HG02938 (cell line): Measurements from ENCODE around the gene WNK2.
"Not testable (repeated sequence)": the region's sequence is repeated elsewhere in the genome, so short reads cannot be mapped to it uniquely, and the experiment has no call there.

Experiments
- ATAC-seq: cut with Tn5 transposase; IDR thresholded peaks from one replicate; pipeline ENCODE4 v1.9.1; 2021; ENCODE audit warnings: mild to moderate bottlenecking, moderate library complexity; ENCODE audit not compliant: unreplicated experiment

Gene WNK2

DNA sequence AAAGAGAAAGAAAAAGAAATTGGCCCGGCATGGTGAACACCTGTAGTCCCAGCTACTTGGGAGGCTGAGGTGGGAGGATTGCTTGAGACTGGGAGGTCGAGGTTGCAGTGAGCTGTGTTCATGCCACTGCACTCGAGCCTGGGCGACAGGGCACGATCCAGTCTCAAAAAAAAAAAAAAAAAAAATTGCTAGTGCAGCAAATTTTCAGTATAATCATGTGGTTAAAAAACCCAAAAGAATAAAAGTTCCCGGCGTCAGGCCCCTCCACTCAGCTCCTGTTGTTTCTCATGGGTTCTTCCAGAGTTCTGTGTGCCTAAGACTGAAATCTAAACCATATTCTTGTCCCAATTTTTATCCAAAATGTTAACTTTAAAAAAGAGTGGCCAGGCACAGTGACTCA lies 49.1 kb downstream of the WNK2 start:
- ATAC-seq, result no peak

GRCh38 chr9:93234600-93234999 lies 50.7 kb downstream of the WNK2 start:
- no peak for ATAC-seq

DNA sequence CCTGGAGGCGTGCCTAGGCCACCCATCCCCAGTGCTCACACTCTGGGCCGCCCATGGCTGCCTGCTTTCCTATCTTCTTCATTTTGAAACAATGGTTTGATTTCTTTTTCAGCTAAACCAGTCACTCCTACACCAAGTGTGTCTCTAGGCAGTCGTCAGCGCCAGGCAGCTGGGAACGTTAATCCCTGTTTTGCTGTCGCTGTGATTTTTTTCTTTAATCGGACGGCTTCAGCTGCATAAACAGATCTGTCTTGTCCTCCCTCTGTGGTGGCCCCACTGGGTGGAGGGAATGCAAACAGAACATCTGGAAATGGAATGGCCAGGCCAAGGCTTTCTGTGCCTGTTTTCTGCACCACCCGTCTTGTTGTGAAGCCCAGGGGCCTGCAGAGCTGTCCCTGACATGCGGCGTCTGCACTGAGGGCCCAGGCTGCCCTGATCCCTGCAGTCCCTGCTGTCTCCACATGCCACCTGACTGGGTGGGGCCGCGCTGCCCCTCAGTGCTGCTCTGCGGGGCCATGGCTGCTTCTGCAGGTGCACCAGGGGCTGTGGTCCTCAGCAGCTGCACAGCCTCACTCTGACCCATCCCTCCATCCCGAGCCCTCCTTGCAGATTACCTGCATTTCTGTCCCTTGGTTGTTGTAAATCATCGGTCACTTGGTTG lies 51.5 kb downstream of the WNK2 start:
- no peak for ATAC-seq

DNA sequence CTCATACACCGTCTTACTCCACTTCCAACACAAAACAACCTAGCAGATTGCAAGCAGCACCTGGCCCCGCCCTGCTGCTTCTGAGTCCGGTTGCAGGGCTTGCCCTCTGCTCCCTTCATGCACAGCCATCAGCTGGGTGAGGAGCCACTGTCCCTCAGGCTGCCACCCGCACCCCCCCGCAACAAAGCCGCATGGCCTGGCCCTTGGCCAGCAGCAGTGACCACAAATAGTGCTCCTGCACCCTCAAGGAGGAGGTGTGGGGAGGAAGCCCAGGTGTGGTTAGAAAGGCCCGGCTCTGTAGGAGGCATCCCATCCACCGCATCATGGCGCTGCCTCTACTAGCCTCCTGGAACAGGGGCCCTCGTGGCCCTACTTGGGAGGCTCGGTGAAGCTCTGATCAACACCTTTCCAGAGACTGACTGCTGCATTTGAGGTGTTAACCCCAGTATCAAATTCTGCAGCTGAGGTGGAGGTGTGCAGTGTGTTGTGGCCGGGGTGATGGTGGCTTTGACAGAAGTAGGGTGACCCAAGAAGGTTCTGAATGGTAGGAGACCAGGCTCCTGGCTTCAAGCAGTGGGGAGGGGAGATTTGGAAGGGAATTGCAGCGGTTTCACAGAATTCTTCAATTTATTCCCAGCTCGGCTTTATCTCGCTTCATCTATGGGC lies 52.7 kb downstream of the WNK2 start:
- ATAC-seq, result no peak

DNA sequence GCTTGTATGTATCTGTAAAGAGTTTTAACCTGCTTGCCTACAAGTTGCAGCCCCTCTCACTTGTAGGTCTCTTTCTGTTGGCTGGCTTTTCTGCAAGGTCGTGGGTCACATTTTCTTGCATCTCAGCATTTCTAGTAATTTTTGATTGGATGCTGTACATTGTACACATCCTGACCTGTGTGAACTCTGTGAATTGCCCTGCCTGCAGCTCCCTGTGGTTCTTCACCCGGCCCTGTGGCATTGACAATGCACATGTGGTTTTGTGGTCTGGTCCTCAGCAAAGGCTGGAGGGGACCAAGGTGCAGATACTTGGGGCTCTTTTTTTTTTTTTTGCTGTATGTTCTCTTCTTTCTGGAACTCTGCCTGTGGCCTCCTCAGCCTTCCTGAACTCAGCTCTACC lies 53.6 kb downstream of the WNK2 start:
- ATAC-seq, result no peak

- ATAC-seq, result no peak
These were observed 55.3 kb downstream of the WNK2 start for GRCh38 chr9:93238953-93239925.

DNA sequence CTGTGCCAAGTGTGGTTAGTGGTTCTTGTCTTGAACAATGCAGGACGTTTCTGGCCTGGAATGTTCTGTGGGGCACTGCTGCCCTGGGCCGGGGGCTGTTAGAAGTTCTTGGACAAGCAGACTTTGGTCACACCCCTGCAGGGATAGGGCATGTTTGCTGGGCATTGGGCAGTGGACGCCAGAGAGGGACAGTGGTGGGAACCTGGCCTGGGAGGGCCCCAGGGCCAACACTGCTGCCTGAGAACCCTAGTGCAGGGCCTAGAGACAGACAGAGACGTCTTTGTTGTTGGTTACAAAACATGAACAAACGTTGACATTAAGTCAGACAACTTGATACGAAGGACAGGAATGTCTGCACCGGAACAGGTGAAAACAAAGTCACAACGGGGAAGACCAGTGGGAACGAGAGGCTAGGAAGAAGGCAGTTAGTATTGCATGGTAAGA lies 57.0 kb downstream of the WNK2 start:
- ATAC-seq, result no peak

DNA sequence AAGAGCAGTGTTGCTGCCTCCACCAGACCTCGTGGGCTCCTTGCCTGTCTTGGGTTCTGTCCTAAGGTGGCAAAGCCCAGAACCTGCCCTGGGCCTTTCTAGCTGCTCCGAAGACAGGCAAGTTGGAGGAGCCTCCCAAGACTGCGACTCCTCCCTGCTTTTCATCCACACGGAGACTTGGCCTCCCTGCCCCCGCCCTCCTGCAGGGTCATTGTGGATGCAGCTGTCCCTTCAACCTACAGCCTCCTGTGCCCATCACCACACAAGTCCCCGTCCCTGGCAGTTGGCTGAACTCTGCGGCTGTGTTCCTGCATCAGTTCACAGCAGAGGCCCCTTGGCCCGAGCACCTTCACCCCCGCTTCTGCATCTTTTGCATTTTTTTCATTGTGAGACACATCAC lies 59.2 kb downstream of the WNK2 start:
- no peak for ATAC-seq

GRCh38 chr9:93244101-93244500 lies 60.2 kb downstream of the WNK2 start:
- no peak for ATAC-seq

- ATAC-seq, result no peak
These were observed 60.8 kb downstream of the WNK2 start for GRCh38 chr9:93244510-93245436.

DNA sequence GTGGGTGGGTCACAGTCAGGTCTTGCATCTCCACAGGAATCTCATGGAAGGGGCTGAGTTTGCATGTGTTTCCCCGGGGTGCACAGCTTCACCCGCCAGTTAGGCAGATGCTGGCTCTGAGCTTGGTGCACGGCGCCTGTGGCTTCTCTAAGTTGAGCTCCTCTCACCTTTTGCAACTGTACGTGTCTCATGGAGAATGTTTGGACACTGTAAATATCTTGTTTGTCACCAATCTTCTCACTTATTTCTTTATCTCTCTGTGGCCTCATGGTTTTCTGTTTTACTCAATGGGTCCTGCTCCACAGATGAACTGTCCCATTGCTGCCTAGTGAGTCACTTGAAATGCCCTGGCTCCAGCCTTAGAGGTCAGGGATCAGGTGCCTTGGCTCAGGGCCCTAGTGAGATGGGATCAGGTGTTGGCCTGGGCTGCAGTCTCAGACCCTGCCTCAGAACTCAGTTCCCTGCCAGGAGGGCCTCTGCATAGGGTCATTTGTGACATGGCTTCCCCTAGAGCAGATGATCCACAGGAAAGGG lies 61.6 kb downstream of the WNK2 start:
- ATAC-seq, result no peak

GRCh38 chr9:93246111-93246510 lies 62.2 kb downstream of the WNK2 start:
- ATAC-seq, result no peak

DNA sequence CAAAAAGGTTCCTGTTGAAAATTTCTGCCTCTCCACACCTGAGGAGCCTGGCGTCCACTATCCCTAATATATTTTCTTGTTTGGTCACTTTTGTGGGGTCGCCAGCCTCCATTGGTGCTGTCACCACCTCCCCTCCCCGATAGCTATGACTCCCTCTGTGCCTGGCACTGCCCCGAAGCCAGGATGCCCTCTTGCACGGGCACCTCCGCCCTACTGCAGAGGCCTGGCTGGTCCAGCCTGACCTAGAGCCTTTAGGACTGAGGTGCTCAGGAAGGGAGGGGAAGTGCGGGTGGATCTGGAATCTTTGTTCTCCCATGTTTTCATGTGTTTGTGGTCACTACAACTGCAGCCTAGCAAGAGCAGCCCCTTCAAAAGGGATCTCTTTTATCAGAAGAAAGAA lies 62.6 kb downstream of the WNK2 start:
- no peak for ATAC-seq

- no peak for ATAC-seq
These were observed 63.3 kb downstream of the WNK2 start for GRCh38 chr9:93247099-93247865.

DNA sequence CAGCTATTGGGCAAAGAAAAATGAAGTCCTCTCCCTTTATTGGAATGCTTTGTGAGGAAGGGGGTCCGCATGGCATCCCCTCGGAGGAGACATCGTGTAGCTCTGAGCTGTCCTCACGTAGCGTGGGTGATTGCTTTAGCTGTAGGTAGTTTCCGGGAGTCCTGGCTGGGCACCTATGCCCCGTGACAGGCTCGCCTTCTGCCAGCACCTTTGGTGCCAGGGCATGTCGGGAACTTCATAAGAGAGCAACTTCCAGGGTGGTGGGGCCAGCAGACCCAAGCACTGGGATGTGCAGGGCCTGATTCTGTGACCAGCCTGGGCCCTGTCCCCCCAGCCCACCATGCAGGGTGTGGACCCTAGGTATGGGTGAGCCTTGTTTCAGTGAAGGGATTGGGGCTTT lies 64.0 kb downstream of the WNK2 start:
- ATAC-seq, result no peak

DNA sequence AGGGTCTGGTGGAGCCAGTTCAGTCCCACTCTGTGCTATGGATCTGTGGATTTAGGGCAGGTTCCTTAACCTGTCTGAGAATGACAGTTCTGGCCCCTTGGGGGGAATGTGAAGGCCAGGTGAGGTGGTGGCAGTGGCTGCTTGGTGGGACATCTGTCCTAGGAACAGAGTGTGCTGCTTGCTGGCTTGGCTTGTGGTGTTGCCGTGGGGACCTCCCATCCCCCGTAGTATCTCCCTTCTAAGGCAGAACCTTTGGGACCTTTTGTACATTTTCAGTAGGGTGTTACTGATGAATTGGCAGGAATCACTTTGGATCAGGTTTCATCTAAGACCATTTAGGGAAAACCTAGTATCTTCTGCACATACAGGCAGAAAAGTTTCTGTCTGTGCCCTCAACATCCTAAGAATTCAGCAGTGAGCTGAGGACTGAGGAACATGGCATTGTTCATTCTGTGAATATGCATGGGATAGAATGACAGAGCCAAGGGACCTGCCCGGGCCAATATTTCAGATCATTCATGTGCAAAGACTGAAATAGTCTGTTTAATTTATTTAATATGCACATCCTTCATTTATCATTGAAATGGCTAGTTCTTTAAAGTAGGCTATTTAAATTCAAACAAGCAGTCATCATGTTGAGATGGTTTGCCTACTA lies 64.6 kb downstream of the WNK2 start:
- no peak for ATAC-seq

- no peak for ATAC-seq
These were observed 66.2 kb downstream of the WNK2 start for GRCh38 chr9:93250185-93250584.

DNA sequence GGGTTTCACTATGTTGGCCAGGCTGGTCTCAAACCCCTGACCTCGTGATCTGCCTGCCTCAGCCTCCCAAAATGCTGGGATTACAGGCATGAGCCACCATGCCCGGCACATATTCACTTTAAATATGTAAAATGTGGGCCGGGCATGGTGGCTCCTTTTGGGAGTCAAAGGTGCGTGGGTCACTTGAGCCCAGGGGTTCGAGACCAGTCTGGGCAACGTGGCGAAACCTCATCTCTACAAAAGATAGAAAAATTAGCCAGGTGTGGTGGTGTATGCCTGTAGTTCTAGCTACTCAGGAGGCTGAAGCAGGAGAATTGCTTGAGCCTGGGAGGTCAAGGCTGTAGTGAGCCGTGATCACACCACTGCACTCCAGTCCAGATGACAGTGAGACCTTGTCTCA lies 67.4 kb downstream of the WNK2 start:
- ATAC-seq, result not testable (repeated sequence)
